ENCODE data around the gene IGF2R.
A peak's percentile ranks its signal among the peaks of the same experiment; 100 is the strongest.
"Not testable (repeated sequence)": the region's sequence is repeated elsewhere in the genome, so short reads cannot be mapped to it uniquely, and the experiment has no call there.

IGF2R gene

GRCh38 chr6:159968295-159969203 lies at the start of gene IGF2R:
Gene IGF2R (plus strand): TSS chr6:159969082. CDS start chr6:159969247, 165 bp downstream.
- peak; percentile 84 for DNase-seq

GRCh38 chr6:159919800-159920199 lies 49.1 kb upstream of the IGF2R start:
- no peak for DNase-seq

- not testable (repeated sequence) for DNase-seq
Measured at GRCh38 chr6:159924150-159924549, 44.7 kb upstream of the IGF2R start.

GRCh38 chr6:159926542-159927203 lies 42.2 kb upstream of the IGF2R start:
- no peak for DNase-seq

GRCh38 chr6:159929819-159930218 lies 39.1 kb upstream of the IGF2R start:
- DNase-seq = no peak

- DNase-seq = no peak
Measured at GRCh38 chr6:159931112-159931511, 37.8 kb upstream of the IGF2R start.

GRCh38 chr6:159931846-159932245 lies 37.0 kb upstream of the IGF2R start:
- no peak for DNase-seq

- DNase-seq = no peak
Measured at GRCh38 chr6:159933077-159933476, 35.8 kb upstream of the IGF2R start.

GRCh38 chr6:159934181-159934580 lies 34.7 kb upstream of the IGF2R start:
- peak; percentile 32 for DNase-seq

- DNase-seq = peak; percentile 32
Measured at GRCh38 chr6:159935065-159935464, 33.8 kb upstream of the IGF2R start.

GRCh38 chr6:159935633-159936032 lies 33.2 kb upstream of the IGF2R start:
- DNase-seq = peak; percentile 17

GRCh38 chr6:159939591-159940016 lies 29.3 kb upstream of the IGF2R start:
- DNase-seq = no peak

GRCh38 chr6:159941286-159942113 lies 27.4 kb upstream of the IGF2R start:
- peak; percentile 67 for DNase-seq

GRCh38 chr6:159943101-159943632 lies 25.7 kb upstream of the IGF2R start:
- peak; percentile 51 for DNase-seq

GRCh38 chr6:159943968-159944598 lies 24.8 kb upstream of the IGF2R start:
- no peak for DNase-seq

GRCh38 chr6:159945801-159946392 lies 23.0 kb upstream of the IGF2R start:
- no peak for DNase-seq

- DNase-seq = no peak
Measured at GRCh38 chr6:159946912-159947311, 22.0 kb upstream of the IGF2R start.

GRCh38 chr6:159948199-159948598 lies 20.7 kb upstream of the IGF2R start:
- DNase-seq = no peak

GRCh38 chr6:159951772-159952171 lies 17.1 kb upstream of the IGF2R start:
- DNase-seq = no peak

- DNase-seq = no peak
Measured at GRCh38 chr6:159952289-159953005, 16.4 kb upstream of the IGF2R start.

- DNase-seq = peak; percentile 78
Measured at GRCh38 chr6:159953091-159953601, 15.7 kb upstream of the IGF2R start.
